Measurements from ENCODE around the gene FBXO45. TPM values are rescaled to one million over a fixed set of nuclear protein-coding genes. Genes with fewer than 3 reads are reported as not detected.

FBXO45 gene
- total RNA-seq, 1 donor from 2014 or later: 6.6 TPM

GRCh38 chr3:196631682-196632045, 63.2 kb downstream of the FBXO45 start:
- H3K36me3 ChIP-seq: no peaks in the 10 kb centered on the region
- no peak for DNase-seq (ENCODE audit: extremely low spot score in 2 of 2)
- peaks cover 15% of the 10 kb centered on the region for H3K4me1 ChIP-seq
- H3K27me3 ChIP-seq: no peaks in the 10 kb centered on the region
- H3K4me3 ChIP-seq: peak overlapping the region; percentile 67 to 68
- H3K9me3 ChIP-seq: no peaks in the 10 kb centered on the region
- intact Hi-C loops (cut with DNase I): no loop called here
- peak overlapping the region; percentile 80 for H3K27ac ChIP-seq
- TF ChIP-seq CTCF (IDR thresholded peaks at IDR 0.05): no peak
- no peak for TF ChIP-seq POLR2AphosphoS5 (IDR thresholded peaks at IDR 0.05; ENCODE audit: insufficient read depth in 1 of 2, low read depth in 1 of 2)
- TF ChIP-seq POLR2A (IDR thresholded peaks at IDR 0.05): no peak

- intact Hi-C loops (cut with DNase I): no loop called here
- TF ChIP-seq POLR2A (IDR thresholded peaks at IDR 0.05) (peak in 1 of 2 donors; percentile 6), CTCF (IDR thresholded peaks at IDR 0.05) (peak in 1 of 3 experiments; percentile 32), POLR2AphosphoS5 (IDR thresholded peaks at IDR 0.05; ENCODE audit: insufficient read depth in 1 of 2, low read depth in 1 of 2) (peak; percentile 29 to 81)
- Histone ChIP-seq H3K9me3 (no peaks in the 10 kb centered on the region), H3K27me3 (no peaks in the 10 kb centered on the region), H3K36me3 (no peaks in the 10 kb centered on the region), H3K4me1 (peaks cover 15% of the 10 kb centered on the region), H3K27ac (peak overlapping the region; percentile 80), H3K4me3 (peak overlapping the region; percentile 67 to 68)
- DNase-seq (ENCODE audit: extremely low spot score in 2 of 2): no peak
These were observed 63.7 kb downstream of the FBXO45 start for GRCh38 chr3:196632046-196632751.

GRCh38 chr3:196633555-196634151, 65.2 kb downstream of the FBXO45 start:
- Histone ChIP-seq H3K4me1 (peaks cover 16% of the 10 kb centered on the region), H3K9me3 (no peaks in the 10 kb centered on the region), H3K4me3 (no peak overlapping the region), H3K36me3 (no peaks in the 10 kb centered on the region), H3K27me3 (no peaks in the 10 kb centered on the region), H3K27ac (no peak overlapping the region)
- TF ChIP-seq POLR2AphosphoS5 (IDR thresholded peaks at IDR 0.05; ENCODE audit: insufficient read depth in 1 of 2, low read depth in 1 of 2) (no peak), POLR2A (IDR thresholded peaks at IDR 0.05) (no peak), CTCF (IDR thresholded peaks at IDR 0.05) (no peak)
- intact Hi-C loops (cut with DNase I): no loop called here
- no peak for DNase-seq (ENCODE audit: extremely low spot score in 2 of 2)

- intact Hi-C loops (cut with DNase I): no loop called here
- H3K4me3 ChIP-seq: no peak overlapping the region
These were observed 65.8 kb downstream of the FBXO45 start for GRCh38 chr3:196634224-196634623.

More at GRCh38 chr3:196634224-196634623, 65.8 kb downstream of the FBXO45 start:
- no peaks in the 10 kb centered on the region for H3K9me3 ChIP-seq
- H3K36me3 ChIP-seq: no peaks in the 10 kb centered on the region
- H3K4me1 ChIP-seq: peaks cover 22% of the 10 kb centered on the region
- no peak for DNase-seq (ENCODE audit: extremely low spot score in 2 of 2)
- no peak for TF ChIP-seq CTCF (IDR thresholded peaks at IDR 0.05)
- no peak for TF ChIP-seq POLR2AphosphoS5 (IDR thresholded peaks at IDR 0.05; ENCODE audit: insufficient read depth in 1 of 2, low read depth in 1 of 2)
- TF ChIP-seq POLR2A (IDR thresholded peaks at IDR 0.05): no peak
- H3K27ac ChIP-seq: no peak overlapping the region
- no peaks in the 10 kb centered on the region for H3K27me3 ChIP-seq
